GM18498 (cell line): ENCODE measurements around the gene EPHB3.

Source experiments
- ATAC-seq: cut with Tn5 transposase; IDR thresholded peaks from one replicate; pipeline ENCODE4 v1.9.1; 2021; ENCODE audit warnings: mild to moderate bottlenecking, moderate library complexity; ENCODE audit not compliant: unreplicated experiment

The EPHB3 gene

DNA sequence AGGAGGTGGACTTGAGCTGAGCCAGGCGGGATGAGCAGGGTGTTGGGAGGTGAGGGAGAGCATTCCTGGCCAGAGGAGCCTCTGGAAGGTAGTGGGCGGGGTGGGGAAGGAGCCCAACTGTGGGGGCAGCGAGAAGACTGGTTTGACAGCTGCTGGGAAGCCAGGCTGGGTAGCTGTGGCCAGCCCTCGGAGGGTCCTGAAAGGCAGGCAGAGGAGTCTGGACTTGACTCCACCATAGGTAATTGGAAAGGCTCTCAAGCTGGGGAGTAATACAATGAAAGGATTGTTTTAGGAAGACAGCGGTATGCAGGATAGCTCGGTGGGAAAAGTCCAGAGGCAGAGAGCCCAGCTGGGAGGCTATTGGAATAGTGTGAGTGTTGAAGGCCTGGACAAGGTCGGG, 17.2 kb downstream of the EPHB3 start:
- no peak for ATAC-seq

DNA sequence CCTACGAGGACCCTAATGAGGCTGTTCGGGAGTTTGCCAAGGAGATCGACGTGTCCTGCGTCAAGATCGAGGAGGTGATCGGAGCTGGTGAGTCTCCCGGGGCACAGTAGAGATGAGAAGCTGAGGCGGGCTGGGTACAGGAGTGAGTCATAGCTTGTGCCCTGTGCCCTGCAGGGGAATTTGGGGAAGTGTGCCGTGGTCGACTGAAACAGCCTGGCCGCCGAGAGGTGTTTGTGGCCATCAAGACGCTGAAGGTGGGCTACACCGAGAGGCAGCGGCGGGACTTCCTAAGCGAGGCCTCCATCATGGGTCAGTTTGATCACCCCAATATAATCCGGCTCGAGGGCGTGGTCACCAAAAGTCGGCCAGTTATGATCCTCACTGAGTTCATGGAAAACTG, 17.9 kb downstream of the EPHB3 start:
- ATAC-seq, result no peak

DNA sequence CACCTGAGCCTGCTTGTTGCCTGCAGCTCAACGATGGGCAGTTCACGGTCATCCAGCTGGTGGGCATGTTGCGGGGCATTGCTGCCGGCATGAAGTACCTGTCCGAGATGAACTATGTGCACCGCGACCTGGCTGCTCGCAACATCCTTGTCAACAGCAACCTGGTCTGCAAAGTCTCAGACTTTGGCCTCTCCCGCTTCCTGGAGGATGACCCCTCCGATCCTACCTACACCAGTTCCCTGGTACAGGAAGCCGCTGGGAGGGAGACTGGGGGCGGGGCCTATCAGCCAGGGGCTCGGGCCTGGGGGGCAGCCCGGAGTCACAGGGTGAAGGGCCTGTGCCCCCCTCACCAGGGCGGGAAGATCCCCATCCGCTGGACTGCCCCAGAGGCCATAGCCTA, 18.8 kb downstream of the EPHB3 start:
- no peak for ATAC-seq

DNA sequence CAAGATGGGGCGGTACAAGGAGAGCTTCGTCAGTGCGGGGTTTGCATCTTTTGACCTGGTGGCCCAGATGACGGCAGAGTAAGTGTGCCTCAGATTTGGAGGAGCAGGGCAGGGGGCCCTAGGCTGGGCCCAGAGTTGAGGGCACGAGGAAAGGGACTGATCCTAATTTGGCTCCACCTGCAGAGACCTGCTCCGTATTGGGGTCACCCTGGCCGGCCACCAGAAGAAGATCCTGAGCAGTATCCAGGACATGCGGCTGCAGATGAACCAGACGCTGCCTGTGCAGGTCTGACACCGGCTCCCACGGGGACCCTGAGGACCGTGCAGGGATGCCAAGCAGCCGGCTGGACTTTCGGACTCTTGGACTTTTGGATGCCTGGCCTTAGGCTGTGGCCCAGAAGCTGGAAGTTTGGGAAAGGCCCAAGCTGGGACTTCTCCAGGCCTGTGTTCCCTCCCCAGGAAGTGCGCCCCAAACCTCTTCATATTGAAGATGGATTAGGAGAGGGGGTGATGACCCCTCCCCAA, 19.8 kb downstream of the EPHB3 start:
- ATAC-seq, result no peak

DNA sequence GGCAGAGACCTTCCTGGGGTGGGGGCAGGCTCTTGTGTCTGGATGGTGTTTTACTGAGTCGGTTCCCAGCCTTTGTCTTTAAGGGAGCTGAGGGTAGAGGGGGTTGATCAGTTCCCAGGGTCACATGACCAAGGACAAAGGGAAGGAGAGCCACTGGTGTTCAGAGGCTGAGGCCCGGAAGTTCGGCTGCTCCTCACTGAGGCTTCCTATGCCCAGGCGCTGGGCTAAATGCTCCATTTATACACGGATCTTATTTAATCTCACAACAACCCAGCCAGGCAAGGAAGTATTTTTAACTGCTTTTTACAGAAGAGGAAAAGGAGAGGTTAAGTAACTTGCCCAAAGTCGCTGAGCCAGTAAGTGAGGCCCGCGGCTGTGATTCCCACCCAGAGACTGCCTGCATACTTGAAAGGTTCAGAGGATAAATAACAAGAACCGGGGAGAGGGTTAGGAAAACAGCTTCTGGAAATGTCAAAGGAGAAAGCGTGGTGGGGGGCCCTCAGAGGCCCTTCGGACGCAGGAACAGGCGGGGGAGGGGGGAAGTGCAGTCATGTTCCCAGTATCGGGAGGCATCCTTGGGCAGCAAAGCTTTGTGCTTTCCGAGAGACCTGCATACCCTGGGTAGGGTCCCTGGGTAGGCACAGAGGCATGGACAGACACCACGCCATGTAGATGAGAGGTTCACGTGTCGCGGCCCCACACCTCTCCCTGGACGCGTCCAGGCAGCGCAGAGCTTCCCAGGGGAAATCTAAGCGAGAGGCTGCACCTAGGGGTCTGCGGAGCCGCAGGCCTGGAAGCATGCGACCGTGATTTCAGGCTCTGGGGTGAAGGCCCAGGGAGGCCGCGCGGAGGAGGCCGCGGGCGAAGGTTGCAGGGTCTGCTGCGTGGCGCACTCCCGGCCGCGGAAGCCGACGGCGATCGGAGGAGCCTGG, 21.3 kb downstream of the EPHB3 start:
- ATAC-seq, result no peak

DNA sequence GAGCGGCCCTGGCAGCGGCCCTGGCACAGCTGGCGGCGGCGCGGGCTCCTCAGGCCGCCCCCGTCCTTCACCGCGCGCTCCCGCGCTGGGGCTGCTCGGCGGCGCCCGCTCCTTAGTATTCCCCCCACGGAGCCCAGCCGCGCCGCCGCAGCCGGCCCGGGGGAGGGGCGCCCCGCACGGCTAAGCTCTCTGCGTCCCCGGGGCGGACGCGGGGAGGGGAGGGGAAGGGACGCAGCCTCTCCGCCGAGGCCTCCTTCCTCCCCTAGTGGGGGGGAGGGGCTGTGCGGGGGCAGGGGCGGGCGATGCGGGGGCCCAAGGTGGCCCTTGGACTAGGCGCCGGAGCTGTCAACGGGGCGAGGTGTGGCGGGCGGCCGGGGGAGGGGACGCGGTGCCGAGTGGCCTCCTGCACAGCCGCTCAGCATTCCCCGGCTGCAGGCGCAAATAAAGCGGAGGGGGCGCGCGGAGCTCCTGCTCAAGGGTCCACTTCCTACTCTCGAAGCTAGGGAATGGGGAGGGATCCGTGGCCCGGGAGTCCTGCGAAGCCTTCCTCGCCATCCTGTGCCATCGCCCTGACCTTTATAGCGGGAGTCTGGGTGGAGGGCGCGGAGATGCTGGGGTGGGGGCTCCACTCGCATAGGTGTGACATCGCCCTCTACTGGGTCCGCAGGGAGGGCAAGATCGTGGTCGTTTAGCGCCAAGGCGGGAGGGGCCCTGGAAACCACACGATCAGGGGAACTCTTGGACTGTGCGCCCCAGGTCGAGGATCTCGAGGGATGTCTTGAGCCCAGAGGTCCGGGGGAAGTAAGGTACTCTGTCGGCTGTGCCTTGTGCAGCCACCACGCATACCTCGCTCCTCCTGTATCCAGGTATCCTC, 22.2 kb downstream of the EPHB3 start:
- no peak for ATAC-seq

DNA sequence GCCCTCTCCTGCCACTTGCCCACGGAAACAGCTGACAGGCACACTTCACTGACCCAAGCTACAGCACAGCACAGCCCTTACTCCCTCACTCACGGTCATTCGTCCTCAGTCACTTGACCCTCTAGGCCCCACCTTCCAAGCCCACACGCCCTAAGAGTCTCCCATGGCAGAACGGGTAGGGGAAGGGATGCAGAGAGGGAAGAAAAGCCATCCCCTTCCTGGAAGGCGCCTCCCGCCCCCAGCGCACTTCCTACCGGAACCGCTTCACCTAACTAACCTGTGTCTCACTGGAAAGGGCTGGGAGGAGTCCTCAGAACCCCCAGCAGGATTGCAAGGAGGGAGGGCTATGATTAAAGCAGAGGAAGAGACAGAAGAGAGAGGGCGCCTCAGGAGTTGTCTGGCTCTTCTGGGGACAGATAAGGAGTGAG, 22.9 kb downstream of the EPHB3 start:
- no peak for ATAC-seq

DNA sequence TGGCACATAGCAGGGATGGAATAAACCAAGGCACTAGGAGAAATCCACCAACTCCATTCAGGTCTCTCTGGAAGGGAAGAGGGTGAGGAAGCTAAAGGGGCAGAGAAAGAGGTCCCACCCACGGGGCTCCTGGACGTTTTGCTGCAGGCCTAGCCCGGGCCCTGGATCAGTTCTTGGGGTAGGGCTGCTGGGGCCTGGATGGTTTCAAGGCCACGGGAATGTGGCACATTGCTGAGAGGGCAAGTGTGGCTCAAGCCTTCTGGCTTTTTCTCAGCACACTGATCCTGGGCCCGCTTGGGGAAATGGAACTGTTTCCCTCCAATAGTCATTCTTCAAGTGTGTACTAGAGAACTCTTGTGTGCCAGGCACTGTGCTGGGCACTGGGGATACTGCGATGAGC, 24.0 kb downstream of the EPHB3 start:
- ATAC-seq, result no peak

DNA sequence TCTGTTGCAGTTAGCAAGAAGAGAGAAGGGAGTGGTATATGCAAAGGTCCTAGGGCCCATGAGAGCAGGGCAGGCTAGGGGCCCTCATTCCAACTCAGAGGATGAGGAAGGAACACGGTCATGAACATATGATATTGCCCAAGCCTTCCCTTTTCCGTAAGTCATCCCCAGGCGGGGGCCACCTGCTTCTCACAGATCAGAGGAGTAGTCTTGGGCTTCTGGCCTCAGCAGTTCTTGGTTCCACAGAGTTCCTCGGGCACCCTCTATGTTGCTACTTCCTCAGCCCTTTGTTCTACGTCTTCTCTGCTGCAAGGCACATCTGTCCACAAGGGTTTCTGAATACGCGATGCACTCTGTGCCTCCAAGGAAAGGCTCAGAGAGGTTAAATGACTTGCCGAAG, 25.3 kb downstream of the EPHB3 start:
- ATAC-seq, result no peak

DNA sequence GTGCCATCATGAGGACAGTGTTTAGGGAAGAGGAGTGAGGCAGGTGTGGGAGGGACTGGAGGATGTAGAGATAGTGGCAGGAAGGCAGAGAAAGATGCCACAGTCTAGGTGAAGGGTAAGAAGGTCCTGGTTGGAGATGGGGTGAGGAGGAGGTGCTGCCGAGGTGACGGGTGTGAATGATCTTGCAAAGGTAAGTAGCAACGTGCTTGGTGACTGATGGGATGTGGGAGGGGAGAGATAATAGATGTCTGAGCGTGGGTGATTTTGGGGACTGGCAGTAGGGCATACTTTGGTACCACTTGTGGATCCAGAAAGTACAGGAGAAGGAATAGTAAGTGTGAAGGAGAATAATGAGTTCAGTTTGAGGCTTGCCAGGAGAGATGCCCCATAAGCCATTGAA, 27.2 kb downstream of the EPHB3 start:
- ATAC-seq, result no peak

DNA sequence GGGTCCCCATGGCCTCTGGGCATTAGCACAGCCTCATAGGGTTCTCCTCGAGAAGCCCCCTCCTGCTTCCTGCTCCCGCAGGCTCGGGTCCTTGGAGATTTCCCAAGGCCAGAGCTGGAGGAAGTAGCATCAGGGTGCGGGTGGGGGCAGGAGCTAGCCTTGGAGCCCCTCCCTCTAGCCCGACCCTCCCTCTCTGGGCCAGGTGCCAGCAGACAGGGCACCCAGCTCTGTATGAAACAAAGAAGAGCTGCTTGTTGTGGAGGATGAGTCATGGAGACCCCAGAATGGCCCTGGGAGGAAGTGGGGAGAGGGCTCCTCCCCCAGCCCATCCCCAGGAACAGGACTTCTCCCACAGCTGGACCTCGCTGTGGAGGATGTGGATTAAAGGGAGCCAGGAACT, 29.2 kb downstream of the EPHB3 start:
- ATAC-seq, result no peak

DNA sequence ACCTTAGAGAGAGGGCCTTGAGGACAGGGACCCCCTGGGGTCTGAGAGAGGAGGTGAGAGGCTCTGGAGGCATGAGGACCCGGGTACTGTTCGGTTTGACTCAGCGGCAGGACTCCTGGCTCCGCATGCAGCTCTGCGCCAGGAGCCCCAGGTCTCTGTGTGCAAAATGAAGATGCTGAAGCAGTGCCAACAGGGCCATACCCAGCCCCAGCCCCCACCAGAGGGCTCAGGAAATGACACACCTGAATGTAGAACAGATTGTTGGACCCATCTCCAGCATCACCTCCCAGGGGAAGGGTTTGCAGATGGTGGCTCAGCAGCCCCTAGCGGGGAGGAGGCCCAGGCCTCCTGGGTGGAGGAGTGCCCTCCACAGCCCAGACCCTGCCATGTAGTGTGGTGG, 30.2 kb downstream of the EPHB3 start:
- ATAC-seq, result no peak

DNA sequence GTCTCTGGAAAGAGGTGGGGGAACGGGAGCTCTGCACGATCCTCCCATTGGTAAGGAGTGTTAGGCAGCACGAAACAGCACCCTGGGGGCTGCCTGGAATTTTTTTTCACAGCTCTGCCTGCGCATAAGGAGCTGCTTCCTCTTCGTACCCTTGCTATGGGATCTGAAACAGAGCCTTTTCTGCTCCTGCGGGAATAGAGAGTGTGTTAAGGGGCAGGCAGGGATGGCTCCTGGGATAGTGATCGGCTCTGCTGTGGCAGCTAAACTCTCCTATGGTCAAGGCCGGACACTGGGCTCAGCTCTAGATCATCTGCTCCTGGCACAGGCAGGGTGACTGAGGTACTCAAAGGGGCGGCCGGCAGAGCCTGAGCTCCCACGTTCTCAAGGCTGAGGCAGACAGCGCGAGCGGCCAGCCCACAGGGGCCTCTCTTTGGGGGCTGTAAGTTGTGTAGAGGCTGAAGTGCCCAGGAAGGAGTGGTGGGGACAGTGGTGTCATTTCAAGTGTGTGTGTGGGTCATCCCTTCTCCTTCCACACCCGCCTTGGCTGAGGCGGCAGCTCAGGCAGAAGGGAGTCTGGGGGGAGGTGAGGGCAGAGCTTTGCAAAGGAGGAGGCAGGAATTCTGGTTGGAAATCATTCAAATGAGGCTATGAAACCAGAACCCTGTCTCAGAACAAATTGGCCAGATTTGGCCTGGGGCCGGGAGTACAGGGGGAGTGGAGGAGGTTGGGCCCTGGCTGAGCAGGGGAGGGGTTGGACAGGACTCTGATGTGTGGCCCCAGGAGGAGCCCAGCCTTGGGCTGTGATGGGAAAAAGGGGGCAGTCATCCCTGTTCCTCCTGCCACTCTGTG, 31.0 kb downstream of the EPHB3 start:
- ATAC-seq, result no peak

DNA sequence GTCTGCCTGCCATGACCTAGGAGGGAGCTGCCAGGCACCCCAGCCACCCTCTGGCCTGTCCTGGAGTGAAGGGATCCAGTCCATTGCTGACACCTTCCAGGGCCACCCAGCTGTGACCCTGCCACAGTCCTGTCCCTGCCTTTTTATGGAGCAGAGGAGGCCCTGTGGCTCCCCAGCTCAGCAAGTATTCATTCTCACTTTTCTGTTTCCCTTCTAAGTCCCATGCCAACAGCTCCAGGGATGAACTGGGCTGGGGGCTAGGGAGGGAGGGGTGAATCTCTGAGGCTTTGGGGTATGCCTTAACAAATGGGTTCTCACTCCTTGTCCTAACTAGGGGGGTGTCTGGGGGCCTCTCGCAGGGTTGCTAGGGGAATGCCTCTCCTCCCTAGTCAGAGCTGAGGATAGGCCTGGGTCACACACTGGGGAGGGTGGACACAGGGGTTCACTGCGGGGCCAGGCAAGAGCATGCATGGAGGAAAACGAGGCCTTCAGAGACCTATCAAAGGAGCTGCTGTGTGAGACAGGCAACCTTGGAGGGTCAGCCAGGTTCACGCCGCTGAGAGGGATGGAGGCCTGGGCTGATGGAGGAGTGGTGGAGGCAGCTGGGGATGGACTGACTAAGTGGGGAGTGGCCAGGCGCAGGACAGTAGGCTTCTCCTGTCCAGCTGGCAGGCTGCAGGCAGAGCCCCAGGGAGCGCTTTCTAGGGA, 31.8 kb downstream of the EPHB3 start:
- ATAC-seq, result no peak

DNA sequence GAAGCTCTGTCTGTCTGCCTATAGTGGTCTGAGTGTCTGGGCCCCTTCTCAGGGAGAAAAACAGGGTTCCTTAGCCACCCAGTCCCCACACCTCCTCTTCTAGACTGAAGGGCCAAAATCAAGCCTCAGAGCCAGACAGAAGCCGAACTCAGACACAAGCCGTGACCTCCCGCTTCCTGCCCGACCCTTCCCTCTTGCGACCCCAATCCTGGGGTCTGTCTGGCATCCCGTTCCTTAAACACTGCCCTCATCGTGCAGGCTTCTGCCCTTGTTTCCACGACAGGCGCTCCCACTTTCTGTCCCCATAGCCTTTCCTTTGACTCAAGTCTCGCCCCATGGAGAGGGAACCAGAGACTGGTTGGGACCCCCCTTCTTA, 32.3 kb downstream of the EPHB3 start:
- no peak for ATAC-seq

DNA sequence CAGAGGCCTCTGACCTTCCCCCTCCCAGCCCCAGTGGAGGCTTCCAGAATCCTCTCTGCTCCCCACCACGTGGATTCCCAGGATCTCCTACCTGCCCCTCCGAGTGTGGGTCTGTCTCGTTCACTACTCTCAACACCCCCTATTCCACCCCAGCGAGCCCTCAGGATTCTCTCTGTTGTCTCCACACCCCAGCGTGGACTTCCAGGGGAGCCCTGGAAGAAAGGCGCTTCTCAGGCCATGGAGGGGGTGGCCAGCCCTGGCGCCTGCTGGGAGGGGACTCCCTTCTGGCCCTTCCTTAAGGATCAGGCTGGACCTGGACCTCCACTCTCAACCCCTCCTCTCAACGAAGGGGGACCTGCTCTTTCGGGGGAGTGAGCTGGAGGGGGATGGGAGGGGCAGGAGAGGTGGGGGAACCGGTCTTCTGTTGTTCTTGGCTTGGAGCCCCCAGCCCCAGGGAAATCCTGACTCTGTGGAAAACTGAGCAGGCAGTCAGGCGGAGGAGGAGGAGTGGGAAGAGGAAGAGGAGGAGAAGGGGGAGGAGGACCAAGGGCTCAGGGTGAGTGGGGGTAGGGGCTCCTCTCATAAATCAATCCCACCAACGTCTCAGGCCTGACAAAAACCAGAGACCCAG, 32.9 kb downstream of the EPHB3 start:
- no peak for ATAC-seq

DNA sequence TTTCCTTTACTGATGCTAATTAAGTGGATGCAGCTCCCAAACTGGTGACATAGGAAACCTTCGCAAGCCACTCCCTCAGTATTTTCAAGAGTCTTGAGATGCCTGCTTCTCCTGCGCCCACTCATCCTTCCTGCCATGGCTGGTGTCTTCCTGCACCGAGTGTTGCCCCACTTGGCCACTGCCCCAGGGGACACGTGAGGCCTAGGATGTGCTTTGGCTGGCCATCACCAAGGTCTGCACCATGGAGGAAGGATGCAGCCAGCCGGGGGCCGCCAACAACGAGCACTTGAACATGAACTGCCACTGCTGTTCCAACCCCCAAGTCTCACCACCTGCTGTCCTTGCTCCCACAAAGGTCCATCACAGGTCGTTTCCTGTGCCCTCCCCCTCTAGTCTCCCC, 34.1 kb downstream of the EPHB3 start:
- no peak for ATAC-seq

DNA sequence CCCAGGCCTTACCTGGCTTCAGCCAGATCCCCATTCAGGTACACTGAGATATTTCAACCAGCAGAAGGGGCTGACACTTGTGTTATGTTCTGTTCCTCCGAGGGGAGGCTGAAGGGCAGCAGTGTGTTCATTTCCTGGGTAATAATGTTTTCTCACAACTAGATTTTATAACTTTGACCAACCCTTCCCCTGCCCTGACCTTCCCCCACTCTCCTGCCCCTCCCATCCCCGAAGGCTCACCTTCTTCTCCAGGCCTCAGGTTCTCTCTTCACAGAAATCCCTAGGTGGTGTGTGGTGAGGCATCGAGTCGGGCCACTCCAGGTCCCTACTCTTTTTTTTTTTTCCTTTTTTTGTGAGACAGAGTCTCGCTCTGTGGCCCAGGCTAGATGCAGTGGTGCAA, 34.6 kb downstream of the EPHB3 start:
- no peak for ATAC-seq

DNA sequence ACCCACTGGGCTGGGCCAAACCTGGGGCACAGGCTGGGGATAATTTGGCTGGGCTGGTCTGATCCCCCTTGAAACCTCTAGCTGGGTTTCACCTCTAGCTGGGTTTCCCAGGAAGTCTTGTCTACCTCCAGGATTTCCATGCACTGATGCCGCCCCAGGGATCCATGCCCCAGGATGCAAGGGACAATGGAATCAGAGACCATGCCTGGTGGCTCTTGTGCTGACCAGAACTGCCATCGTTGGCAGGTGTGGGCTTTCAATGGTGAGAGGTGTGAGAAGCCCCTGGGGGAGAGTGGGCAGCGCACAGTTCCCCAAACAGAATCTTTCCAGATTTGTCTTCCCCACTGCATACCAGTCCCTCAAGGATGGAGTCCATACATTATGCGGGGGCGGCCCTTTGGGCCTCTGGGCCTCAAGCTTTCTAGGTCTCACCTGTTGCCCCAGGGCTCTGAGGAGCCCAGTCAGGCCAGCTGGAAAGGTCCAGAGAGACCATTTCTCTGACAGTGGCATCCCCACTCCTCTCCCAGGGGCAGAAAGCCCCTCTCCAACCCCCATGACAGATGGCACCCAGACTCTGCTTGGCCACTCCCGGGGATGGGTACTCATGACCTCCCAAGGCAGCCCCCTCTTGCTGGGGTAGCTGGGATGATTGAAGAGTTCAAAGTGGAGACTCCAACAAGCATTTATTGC, 35.4 kb downstream of the EPHB3 start:
- no peak for ATAC-seq
